ENCODE results near the gene POLR3GL.

Gene POLR3GL

DNA sequence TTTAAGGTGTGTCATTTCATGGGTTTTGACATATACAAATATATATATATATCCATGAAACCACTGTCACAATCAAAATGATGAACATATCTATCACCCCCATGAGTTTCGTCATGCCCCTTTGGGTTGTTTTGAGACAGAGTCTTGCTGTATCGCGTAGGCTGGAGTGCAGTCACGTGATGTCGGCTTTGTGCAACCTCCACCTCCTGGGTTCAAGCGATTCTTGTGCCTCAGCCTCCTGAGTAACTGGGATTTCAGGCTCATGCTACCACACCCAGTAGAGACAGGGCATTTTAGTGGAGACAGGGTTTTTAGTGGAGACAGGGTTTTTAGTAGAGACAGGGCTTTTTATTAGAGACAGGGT lies 49.1 kb downstream of the POLR3GL start:
- H3K4me2 ChIP-seq (ENCODE audit: insufficient read depth, low read length), result no peak overlapping the region
- no peaks in the 10 kb centered on the region for H3K79me2 ChIP-seq (ENCODE audit: insufficient read depth, low read length)
- TF ChIP-seq EZH2 (IDR thresholded peaks at IDR 0.05; ENCODE audit: borderline replicate concordance, low read depth, low read length, severe bottlenecking), result no peak
- TF ChIP-seq, protein P1, sequence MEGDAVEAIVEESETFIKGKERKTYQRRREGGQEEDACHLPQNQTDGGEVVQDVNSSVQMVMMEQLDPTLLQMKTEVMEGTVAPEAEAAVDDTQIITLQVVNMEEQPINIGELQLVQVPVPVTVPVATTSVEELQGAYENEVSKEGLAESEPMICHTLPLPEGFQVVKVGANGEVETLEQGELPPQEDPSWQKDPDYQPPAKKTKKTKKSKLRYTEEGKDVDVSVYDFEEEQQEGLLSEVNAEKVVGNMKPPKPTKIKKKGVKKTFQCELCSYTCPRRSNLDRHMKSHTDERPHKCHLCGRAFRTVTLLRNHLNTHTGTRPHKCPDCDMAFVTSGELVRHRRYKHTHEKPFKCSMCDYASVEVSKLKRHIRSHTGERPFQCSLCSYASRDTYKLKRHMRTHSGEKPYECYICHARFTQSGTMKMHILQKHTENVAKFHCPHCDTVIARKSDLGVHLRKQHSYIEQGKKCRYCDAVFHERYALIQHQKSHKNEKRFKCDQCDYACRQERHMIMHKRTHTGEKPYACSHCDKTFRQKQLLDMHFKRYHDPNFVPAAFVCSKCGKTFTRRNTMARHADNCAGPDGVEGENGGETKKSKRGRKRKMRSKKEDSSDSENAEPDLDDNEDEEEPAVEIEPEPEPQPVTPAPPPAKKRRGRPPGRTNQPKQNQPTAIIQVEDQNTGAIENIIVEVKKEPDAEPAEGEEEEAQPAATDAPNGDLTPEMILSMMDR (IDR thresholded peaks at IDR 0.05; ENCODE audit: borderline replicate concordance, extremely low read depth, low read length, poor library complexity, severe bottlenecking), result no peak
- H2AFZ ChIP-seq (ENCODE audit: low read depth, low read length), result no peak overlapping the region
- no peaks in the 10 kb centered on the region for H4K20me1 ChIP-seq (ENCODE audit: insufficient read depth, low read length)
- DNase-seq (no peak), ATAC-seq (ENCODE audit: insufficient read depth, low read depth) (no peak)
- H3K4me3 ChIP-seq (ENCODE audit: low read depth in 1 of 2, low read length in 2 of 2), result no peak overlapping the region
- no peak overlapping the region for H3K27ac ChIP-seq (ENCODE audit: low read length)
- peaks cover 4% of the 10 kb centered on the region; the same call in 1 of the 2 replicates for H3K4me1 ChIP-seq (ENCODE audit: insufficient read depth, low read length)
- no peak overlapping the region for H3K9ac ChIP-seq (ENCODE audit: low read depth, low read length)
- H3K36me3 ChIP-seq (ENCODE audit: insufficient read depth, low read length), result no peaks in the 10 kb centered on the region
- H3K27me3 ChIP-seq (ENCODE audit: insufficient read depth, low read length, poor library complexity), result peaks cover 8% of the 10 kb centered on the region
- no peaks in the 10 kb centered on the region for H3K9me3 ChIP-seq (ENCODE audit: insufficient read depth, low read length, severe bottlenecking)

DNA sequence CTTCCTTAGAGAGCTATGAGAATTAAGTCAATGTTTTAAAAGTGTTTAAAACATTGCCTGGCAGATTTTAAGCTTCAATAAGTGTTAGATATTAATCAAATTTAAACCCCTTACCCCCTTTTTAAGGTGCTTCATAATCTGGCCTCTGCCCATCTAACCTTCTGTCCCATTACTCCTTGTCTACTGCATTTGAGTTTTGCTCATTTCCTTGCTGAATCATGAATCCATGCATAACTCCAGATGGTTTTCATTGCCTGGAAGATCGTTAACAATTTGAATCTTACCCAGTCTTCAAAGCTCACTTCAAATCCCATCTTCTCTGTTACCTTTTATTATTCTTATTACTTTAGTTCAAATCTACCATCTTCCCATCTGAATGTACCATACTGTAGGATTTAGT lies 52.4 kb downstream of the POLR3GL start:
- Histone ChIP-seq H3K4me1 (ENCODE audit: insufficient read depth, low read length) (peaks cover 4% of the 10 kb centered on the region; the same call in 1 of the 2 replicates), H3K4me2 (ENCODE audit: insufficient read depth, low read length) (no peak overlapping the region), H4K20me1 (ENCODE audit: insufficient read depth, low read length) (no peaks in the 10 kb centered on the region), H3K4me3 (ENCODE audit: low read depth in 1 of 2, low read length in 2 of 2) (no peak overlapping the region), H2AFZ (ENCODE audit: low read depth, low read length) (no peak overlapping the region), H3K27ac (ENCODE audit: low read length) (no peak overlapping the region), H3K27me3 (ENCODE audit: insufficient read depth, low read length, poor library complexity) (peaks cover 11% of the 10 kb centered on the region), H3K9ac (ENCODE audit: low read depth, low read length) (no peak overlapping the region), H3K9me3 (ENCODE audit: insufficient read depth, low read length, severe bottlenecking) (no peaks in the 10 kb centered on the region), H3K79me2 (ENCODE audit: insufficient read depth, low read length) (no peaks in the 10 kb centered on the region), H3K36me3 (ENCODE audit: insufficient read depth, low read length) (no peaks in the 10 kb centered on the region)
- ATAC-seq (ENCODE audit: insufficient read depth, low read depth), result no peak
- no peak for DNase-seq
- TF ChIP-seq, protein P1 (IDR thresholded peaks at IDR 0.05; ENCODE audit: borderline replicate concordance, extremely low read depth, low read length, poor library complexity, severe bottlenecking), result no peak
- TF ChIP-seq EZH2 (IDR thresholded peaks at IDR 0.05; ENCODE audit: borderline replicate concordance, low read depth, low read length, severe bottlenecking), result no peak

DNA sequence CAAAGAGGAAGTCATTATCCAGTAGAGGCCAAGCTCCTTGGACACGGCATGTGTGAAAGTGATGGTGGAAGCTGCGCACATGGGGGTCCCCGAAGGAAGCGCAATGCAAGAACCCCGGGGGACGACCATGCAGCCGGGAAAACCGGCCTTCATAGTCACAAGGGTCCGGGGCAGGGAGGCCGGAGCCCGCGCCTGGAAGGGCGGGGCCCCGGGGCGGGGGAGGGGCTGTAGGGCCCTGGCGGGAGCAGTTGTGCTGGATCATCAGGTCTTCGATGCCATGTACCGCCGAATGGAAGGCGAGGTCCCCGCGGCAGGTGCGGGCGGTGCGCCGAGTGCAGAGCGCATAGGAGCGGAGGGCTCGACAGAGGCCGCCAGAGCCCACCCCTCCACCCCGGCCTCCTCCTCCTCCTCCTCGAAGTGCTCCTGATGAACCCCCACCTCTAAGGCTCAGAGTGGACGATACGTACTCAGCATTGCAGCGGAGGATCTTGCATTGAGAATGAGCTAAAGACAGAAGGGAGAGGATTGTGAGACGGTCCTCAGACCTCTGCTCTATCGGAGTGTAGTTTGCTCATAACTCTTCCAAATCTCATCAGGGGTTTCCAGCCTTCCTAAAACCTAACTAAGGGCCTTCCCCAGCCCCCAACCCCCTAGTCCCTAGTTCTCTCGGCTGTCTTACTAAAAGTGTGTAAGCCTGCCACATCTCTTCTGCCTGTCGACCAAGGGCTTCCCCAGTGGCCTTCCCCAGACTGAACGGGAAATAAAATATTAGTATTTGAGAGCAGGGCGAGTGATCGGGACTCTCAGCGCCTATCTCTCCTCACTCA lies 55.0 kb downstream of the POLR3GL start:
- Histone ChIP-seq H3K36me3 (ENCODE audit: insufficient read depth, low read length) (no peaks in the 10 kb centered on the region), H3K9ac (ENCODE audit: low read depth, low read length) (no peak overlapping the region), H3K4me1 (ENCODE audit: insufficient read depth, low read length) (no peaks in the 10 kb centered on the region), H3K79me2 (ENCODE audit: insufficient read depth, low read length) (no peaks in the 10 kb centered on the region), H3K27ac (ENCODE audit: low read length) (no peak overlapping the region), H3K27me3 (ENCODE audit: insufficient read depth, low read length, poor library complexity) (peaks cover 10% of the 10 kb centered on the region), H3K4me2 (ENCODE audit: insufficient read depth, low read length) (no peak overlapping the region), H2AFZ (ENCODE audit: low read depth, low read length) (no peak overlapping the region), H4K20me1 (ENCODE audit: insufficient read depth, low read length) (no peaks in the 10 kb centered on the region), H3K4me3 (ENCODE audit: low read depth in 1 of 2, low read length in 2 of 2) (no peak overlapping the region), H3K9me3 (ENCODE audit: insufficient read depth, low read length, severe bottlenecking) (no peaks in the 10 kb centered on the region)
- ATAC-seq (ENCODE audit: insufficient read depth, low read depth), result no peak
- no peak for TF ChIP-seq EZH2 (IDR thresholded peaks at IDR 0.05; ENCODE audit: borderline replicate concordance, low read depth, low read length, severe bottlenecking)
- TF ChIP-seq, protein P1 (IDR thresholded peaks at IDR 0.05; ENCODE audit: borderline replicate concordance, extremely low read depth, low read length, poor library complexity, severe bottlenecking), result no peak
- DNase-seq, result no peak
